KMS-11 (cell line): ENCODE data around the gene ZBTB11.
"Not testable (repeated sequence)": the region's sequence is repeated elsewhere in the genome, so short reads cannot be mapped to it uniquely, and the experiment has no call there.

Source experiments
- H2AFZ ChIP-seq: fragments of 200-600 bp; sonication (generic); 2 replicates; pipeline ENCODE4 v1.6.1; 2016; ENCODE audit warnings: antibody characterized with exemption, mixed run types, low read depth
- H3K27ac ChIP-seq: fragments of 200-600 bp; sonication (generic); 2 replicates; pipeline ENCODE4 v1.6.1; 2016; ENCODE audit warnings: mild to moderate bottlenecking, mixed run types
- H3K27me3 ChIP-seq: fragments of 200-600 bp; sonication (generic); 2 replicates; pipeline ENCODE4 v1.6.1; 2017; ENCODE audit warnings: mild to moderate bottlenecking, low read depth, mixed run types, moderate library complexity; ENCODE audit not compliant: insufficient read depth
- H3K36me3 ChIP-seq: fragments of 200-600 bp; sonication (generic); 2 replicates; pipeline ENCODE4 v1.6.1; 2017; ENCODE audit warnings: mild to moderate bottlenecking, mixed run types; ENCODE audit not compliant: insufficient read depth
- H3K4me1 ChIP-seq: fragments of 200-600 bp; sonication (generic); 2 replicates; pipeline ENCODE4 v1.6.1; 2016; ENCODE audit warnings: mild to moderate bottlenecking, low read depth, mixed run types; ENCODE audit not compliant: poor library complexity, severe bottlenecking
- H3K4me2 ChIP-seq: fragments of 200-600 bp; sonication (generic); 2 replicates; pipeline ENCODE4 v1.7.0; 2016; ENCODE audit warnings: mild to moderate bottlenecking, mixed run types
- H3K4me3 ChIP-seq: fragments of 200-600 bp; sonication (generic); IDR thresholded peaks from 2 replicates; pipeline ENCODE4 v1.6.1; 2017; ENCODE audit warnings: low read depth, low read length, mixed read lengths; ENCODE audit not compliant: insufficient read depth
- H3K79me2 ChIP-seq: fragments of 200-600 bp; sonication (generic); 2 replicates; pipeline ENCODE4 v1.6.1; 2016; ENCODE audit warnings: low read depth, mixed run types; ENCODE audit not compliant: insufficient read depth
- H3K9ac ChIP-seq: fragments of 200-600 bp; sonication (generic); 2 replicates; pipeline ENCODE4 v1.6.1; 2016; ENCODE audit warnings: mild to moderate bottlenecking, mixed run types
- H4K20me1 ChIP-seq: fragments of 200-600 bp; sonication (generic); 2 replicates; pipeline ENCODE4 v1.6.1; 2016; ENCODE audit warnings: mild to moderate bottlenecking, mixed run types; ENCODE audit not compliant: insufficient read depth
- TF ChIP-seq, protein P1 (sequence below): fragments of 200-600 bp; sonication (generic); conservative IDR thresholded peaks from 2 replicates; pipeline ENCODE4 v1.6.1; 2017; ENCODE audit warnings: low read depth, mild to moderate bottlenecking, antibody characterized with exemption, low read length, moderate library complexity, mixed read lengths

Gene ZBTB11

DNA sequence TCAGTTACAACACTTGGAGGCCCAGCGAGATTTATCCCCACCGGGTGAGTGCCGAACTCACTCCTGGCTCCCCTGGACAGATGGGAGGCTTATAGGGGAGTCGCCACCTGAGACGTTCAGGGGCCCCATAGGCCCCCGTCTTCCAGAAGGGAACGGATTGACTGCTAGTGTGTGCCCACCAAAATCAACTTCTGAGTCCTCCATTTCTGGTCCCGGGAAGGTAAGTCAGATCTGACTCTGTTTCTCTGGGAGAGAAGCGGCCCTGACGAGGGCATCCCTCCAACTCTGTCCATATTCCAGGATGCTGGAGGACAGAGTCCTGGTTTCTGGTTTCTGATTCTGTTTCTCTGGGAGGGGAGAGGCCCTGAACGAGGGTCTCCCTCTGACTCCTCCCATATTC lies 44.3 kb downstream of the ZBTB11 start:
- H2AFZ ChIP-seq, result no peak overlapping the region
- H3K4me2 ChIP-seq, result no peak overlapping the region
- no peaks in the 10 kb centered on the region for H3K36me3 ChIP-seq
- H3K79me2 ChIP-seq, result no peaks in the 10 kb centered on the region
- no peaks in the 10 kb centered on the region for H3K27me3 ChIP-seq
- no peaks in the 10 kb centered on the region for H3K4me1 ChIP-seq
- H3K27ac ChIP-seq, result no peak overlapping the region
- no peak overlapping the region for H3K4me3 ChIP-seq
- H3K9ac ChIP-seq, result no peak overlapping the region
- H4K20me1 ChIP-seq, result no peaks in the 10 kb centered on the region
- TF ChIP-seq, protein P1, sequence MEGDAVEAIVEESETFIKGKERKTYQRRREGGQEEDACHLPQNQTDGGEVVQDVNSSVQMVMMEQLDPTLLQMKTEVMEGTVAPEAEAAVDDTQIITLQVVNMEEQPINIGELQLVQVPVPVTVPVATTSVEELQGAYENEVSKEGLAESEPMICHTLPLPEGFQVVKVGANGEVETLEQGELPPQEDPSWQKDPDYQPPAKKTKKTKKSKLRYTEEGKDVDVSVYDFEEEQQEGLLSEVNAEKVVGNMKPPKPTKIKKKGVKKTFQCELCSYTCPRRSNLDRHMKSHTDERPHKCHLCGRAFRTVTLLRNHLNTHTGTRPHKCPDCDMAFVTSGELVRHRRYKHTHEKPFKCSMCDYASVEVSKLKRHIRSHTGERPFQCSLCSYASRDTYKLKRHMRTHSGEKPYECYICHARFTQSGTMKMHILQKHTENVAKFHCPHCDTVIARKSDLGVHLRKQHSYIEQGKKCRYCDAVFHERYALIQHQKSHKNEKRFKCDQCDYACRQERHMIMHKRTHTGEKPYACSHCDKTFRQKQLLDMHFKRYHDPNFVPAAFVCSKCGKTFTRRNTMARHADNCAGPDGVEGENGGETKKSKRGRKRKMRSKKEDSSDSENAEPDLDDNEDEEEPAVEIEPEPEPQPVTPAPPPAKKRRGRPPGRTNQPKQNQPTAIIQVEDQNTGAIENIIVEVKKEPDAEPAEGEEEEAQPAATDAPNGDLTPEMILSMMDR, result no peak

DNA sequence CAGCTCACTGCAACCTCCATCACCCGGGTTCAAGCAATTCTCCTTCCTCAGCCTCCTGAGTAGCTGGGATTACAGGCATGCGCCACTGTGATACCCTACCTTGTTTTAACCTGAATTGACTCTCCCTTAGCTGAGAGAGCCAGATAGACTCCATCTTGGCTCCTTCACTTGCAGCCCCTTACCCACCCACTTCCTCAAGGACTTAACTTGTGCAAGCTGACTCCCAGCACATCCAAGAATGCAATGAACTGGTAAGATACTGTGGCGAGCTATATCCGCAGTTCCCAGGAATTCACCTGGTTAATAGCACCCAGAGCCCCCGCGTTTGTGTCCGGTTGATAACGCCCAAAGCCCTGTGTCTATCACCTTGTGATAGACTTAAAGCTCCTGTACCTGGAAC lies 45.0 kb downstream of the ZBTB11 start:
- not testable (repeated sequence) for H3K4me1 ChIP-seq, H3K4me2 ChIP-seq, H3K79me2 ChIP-seq, H3K27me3 ChIP-seq, H3K36me3 ChIP-seq, H3K9ac ChIP-seq, H4K20me1 ChIP-seq, H3K27ac ChIP-seq, H2AFZ ChIP-seq, H3K4me3 ChIP-seq

DNA sequence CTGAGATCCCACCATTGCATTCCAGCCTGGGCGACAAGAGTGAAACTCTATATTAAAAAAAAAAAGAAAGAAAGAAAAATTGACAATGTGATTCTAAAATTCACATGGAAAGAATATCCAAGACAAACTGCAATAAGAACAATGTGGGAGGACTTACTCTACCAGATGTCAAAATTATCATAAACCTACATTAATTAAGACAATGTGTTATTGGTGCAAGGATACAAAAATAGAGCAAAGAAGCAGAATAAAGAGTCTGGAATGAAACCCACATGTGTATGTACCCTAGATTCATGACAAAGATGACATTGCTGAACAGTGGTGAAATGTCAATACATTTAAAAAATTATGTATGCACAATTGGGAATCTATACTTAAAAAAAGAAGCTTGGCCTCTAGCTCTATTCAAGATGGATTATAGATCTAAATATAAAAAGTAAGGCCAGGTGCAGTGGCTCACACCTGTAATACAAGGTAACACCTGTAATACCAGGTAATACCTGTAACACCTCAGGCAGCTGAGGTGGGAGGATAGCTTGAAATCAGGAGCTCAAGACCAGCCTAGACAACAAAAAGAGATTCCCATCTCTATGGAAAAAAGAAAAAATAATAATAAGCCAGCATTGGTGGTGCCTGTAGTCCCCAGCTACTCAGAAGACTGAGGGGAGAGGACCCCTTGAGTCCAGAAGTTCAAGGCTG lies 45.7 kb downstream of the ZBTB11 start:
- Histone ChIP-seq H3K9ac (no peak overlapping the region), H4K20me1 (no peaks in the 10 kb centered on the region), H3K4me3 (no peak overlapping the region), H3K4me1 (no peaks in the 10 kb centered on the region), H3K4me2 (no peak overlapping the region), H2AFZ (no peak overlapping the region), H3K27ac (no peak overlapping the region), H3K79me2 (no peaks in the 10 kb centered on the region), H3K36me3 (no peaks in the 10 kb centered on the region), H3K27me3 (no peaks in the 10 kb centered on the region)
- TF ChIP-seq, protein P1, result no peak

DNA sequence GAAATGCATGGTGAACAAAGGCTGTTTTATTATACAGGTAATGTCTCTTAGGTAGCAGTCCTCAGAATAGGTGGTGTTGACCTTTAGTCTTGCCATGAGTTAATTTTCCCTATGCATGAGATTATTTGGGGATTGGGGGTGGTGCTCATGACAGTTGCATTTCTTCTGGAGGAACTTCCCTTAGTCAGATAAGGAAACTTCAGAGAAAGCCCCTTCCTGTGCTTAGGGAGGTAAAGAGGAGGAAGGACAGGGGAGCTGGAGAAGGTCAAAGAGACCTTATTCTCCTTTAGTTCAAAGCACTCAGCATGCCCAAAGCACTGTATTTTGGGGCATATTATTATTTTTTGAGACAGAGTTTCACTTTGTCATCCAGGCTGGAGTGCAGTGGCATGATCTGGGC lies 47.7 kb downstream of the ZBTB11 start:
- TF ChIP-seq, protein P1, result no peak
- Histone ChIP-seq H4K20me1 (no peaks in the 10 kb centered on the region), H3K4me2 (no peak overlapping the region), H3K79me2 (no peaks in the 10 kb centered on the region), H3K36me3 (no peaks in the 10 kb centered on the region), H3K4me3 (no peak overlapping the region), H3K4me1 (no peaks in the 10 kb centered on the region), H3K27ac (no peak overlapping the region), H3K27me3 (no peaks in the 10 kb centered on the region), H3K9ac (no peak overlapping the region), H2AFZ (no peak overlapping the region)

DNA sequence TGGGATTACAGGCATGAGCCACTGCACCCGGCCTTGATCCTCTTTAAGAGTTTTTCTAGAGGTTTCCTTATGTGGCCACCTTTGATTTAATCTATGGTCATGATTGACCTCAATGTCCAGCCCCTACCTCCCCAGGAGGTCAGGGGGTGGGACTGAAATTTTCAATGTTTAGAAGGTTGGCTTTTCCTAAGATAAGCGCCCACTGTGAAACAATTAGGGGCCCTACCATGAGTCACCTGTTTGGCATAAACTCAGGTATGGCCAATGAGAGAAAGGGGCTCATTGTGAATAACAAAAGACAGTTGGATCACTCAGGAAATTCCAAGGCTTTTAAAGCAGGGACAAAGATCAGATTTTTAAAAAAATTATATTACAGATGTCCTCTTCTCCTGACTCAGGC lies 51.1 kb downstream of the ZBTB11 start:
- Histone ChIP-seq H3K4me3 (no peak overlapping the region), H4K20me1 (no peaks in the 10 kb centered on the region), H3K4me2 (no peak overlapping the region), H3K4me1 (no peaks in the 10 kb centered on the region), H3K27me3 (no peaks in the 10 kb centered on the region), H3K9ac (no peak overlapping the region), H3K27ac (no peak overlapping the region), H3K79me2 (no peaks in the 10 kb centered on the region), H3K36me3 (no peaks in the 10 kb centered on the region), H2AFZ (no peak overlapping the region)
- TF ChIP-seq, protein P1, result no peak
